ENCODE data around the gene SPEN.
"Not testable (repeated sequence)": the region's sequence is repeated elsewhere in the genome, so short reads cannot be mapped to it uniquely, and the experiment has no call there.

Gene SPEN

GRCh38 chr1:15835205-15835740 lies 12.2 kb upstream of the SPEN start:
- TF ChIP-seq CTCF (IDR thresholded peaks at IDR 0.05; ENCODE audit: low read length) (no peak), EZH2 (IDR thresholded peaks at IDR 0.05; ENCODE audit: borderline replicate concordance, low read length) (no peak)
- H3K9me2 ChIP-seq (ENCODE audit: low read depth, low read length), result no peaks in the 10 kb centered on the region
- peak overlapping the region; percentile 77 for H3K4me3 ChIP-seq (ENCODE audit: low read depth, low read length, poor library complexity, severe bottlenecking)
- no peaks in the 10 kb centered on the region for H4K20me1 ChIP-seq (ENCODE audit: insufficient read depth, low read length)
- no peaks in the 10 kb centered on the region; the same call in 1 of the 2 replicates for H3K79me2 ChIP-seq (ENCODE audit: insufficient read depth, low read length)
- no peaks in the 10 kb centered on the region for H3K9me3 ChIP-seq (ENCODE audit: low read length)
- no peaks in the 10 kb centered on the region for H3K27me3 ChIP-seq (ENCODE audit: insufficient read depth, low read length)
- no peak overlapping the region for H2AFZ ChIP-seq (ENCODE audit: low read length)
- no peaks in the 10 kb centered on the region for H3K36me3 ChIP-seq (ENCODE audit: insufficient read depth, low read length)
- peaks cover 67% of the 10 kb centered on the region for H3K4me1 ChIP-seq (ENCODE audit: insufficient read depth, low read length, severe bottlenecking)
- peak overlapping the region; percentile 98 for H3K9ac ChIP-seq (ENCODE audit: low read length)
- H3F3A ChIP-seq (ENCODE audit: insufficient read depth, low read length), result peaks cover 14% of the 10 kb centered on the region
- peak overlapping the region; percentile 98 for H3K27ac ChIP-seq (ENCODE audit: low read depth, low read length, poor library complexity, severe bottlenecking)
- peak overlapping the region; percentile 93 for H3K4me2 ChIP-seq (ENCODE audit: low read length)

GRCh38 chr1:15835741-15836510 lies 11.6 kb upstream of the SPEN start:
- Histone ChIP-seq H3K4me1 (ENCODE audit: insufficient read depth, low read length, severe bottlenecking) (peaks cover 60% of the 10 kb centered on the region), H3K9me2 (ENCODE audit: low read depth, low read length) (no peaks in the 10 kb centered on the region), H3K36me3 (ENCODE audit: insufficient read depth, low read length) (no peaks in the 10 kb centered on the region), H2AFZ (ENCODE audit: low read length) (no peak overlapping the region), H3K79me2 (ENCODE audit: insufficient read depth, low read length) (no peaks in the 10 kb centered on the region; the same call in 1 of the 2 replicates), H3K9ac (ENCODE audit: low read length) (peak overlapping the region; percentile 98), H3K27me3 (ENCODE audit: insufficient read depth, low read length) (no peaks in the 10 kb centered on the region), H3K4me3 (ENCODE audit: low read depth, low read length, poor library complexity, severe bottlenecking) (peak overlapping the region; percentile 77), H4K20me1 (ENCODE audit: insufficient read depth, low read length) (no peaks in the 10 kb centered on the region), H3K4me2 (ENCODE audit: low read length) (peak overlapping the region; percentile 93), H3K27ac (ENCODE audit: low read depth, low read length, poor library complexity, severe bottlenecking) (peak overlapping the region; percentile 98), H3F3A (ENCODE audit: insufficient read depth, low read length) (peaks cover 14% of the 10 kb centered on the region), H3K9me3 (ENCODE audit: low read length) (no peaks in the 10 kb centered on the region)
- TF ChIP-seq EZH2 (IDR thresholded peaks at IDR 0.05; ENCODE audit: borderline replicate concordance, low read length) (no peak), CTCF (IDR thresholded peaks at IDR 0.05; ENCODE audit: low read length) (no peak)

- Histone ChIP-seq H3K4me1 (ENCODE audit: insufficient read depth, low read length, severe bottlenecking) (peaks cover 55% of the 10 kb centered on the region), H3K27ac (ENCODE audit: low read depth, low read length, poor library complexity, severe bottlenecking) (peak overlapping the region; percentile 98), H3F3A (ENCODE audit: insufficient read depth, low read length) (peaks cover 14% of the 10 kb centered on the region), H3K4me2 (ENCODE audit: low read length) (peak overlapping the region; percentile 93), H3K9ac (ENCODE audit: low read length) (peak overlapping the region; percentile 84), H3K4me3 (ENCODE audit: low read depth, low read length, poor library complexity, severe bottlenecking) (peak overlapping the region; percentile 77)
- not testable (repeated sequence) for H3K9me2 ChIP-seq (ENCODE audit: low read depth, low read length); H2AFZ ChIP-seq (ENCODE audit: low read length); H3K79me2 ChIP-seq (ENCODE audit: insufficient read depth, low read length); H3K9me3 ChIP-seq (ENCODE audit: low read length); H3K27me3 ChIP-seq (ENCODE audit: insufficient read depth, low read length); H4K20me1 ChIP-seq (ENCODE audit: insufficient read depth, low read length); H3K36me3 ChIP-seq (ENCODE audit: insufficient read depth, low read length)
Measured at GRCh38 chr1:15836511-15836771, 11.1 kb upstream of the SPEN start.
